IMR-90 (cell line): ENCODE results near the gene PAF1. TPM values are rescaled to one million over a fixed set of nuclear protein-coding genes. Genes with fewer than 3 reads are reported as not detected.

Experiments used
- ATAC-seq: fragments of 200-7000 bp; cut with Tn5 transposase; 2 replicates; pipeline ENCODE4 v1.9.1; 2020; ENCODE audit warnings: low read depth, mild to moderate bottlenecking, moderate library complexity
- BruUV-seq: library from RNA; stranded (reverse); fragments of 400-500 nt; replicated peaks from 2 replicates; lab custom pipeline; 2021; lab: Mats Ljungman, UMichigan
- CTCF ChIA-PET: fragments of 300-600 bp; formaldehyde crosslinking; extraction: SDS; loops from one replicate; lab custom pipeline; 2021; ENCODE audit warnings: antibody characterized with exemption; lab: Yijun Ruan, JAX
- POLR2A ChIA-PET: fragments of 300-600 bp; sonication (Branson Sonifier 250); formaldehyde crosslinking; loops from one replicate; lab custom pipeline; 2022; ENCODE audit warnings: antibody characterized with exemption; ENCODE audit not compliant: unreplicated experiment; lab: Charles Lee
- DNase-seq: peaks from one replicate; pipeline ENCODE4 v3.0.0; 2013
- H2AFZ ChIP-seq: replicated peaks from 2 replicates; pipeline ENCODE3; 2013; ENCODE audit warnings: low read length, mild to moderate bottlenecking; ENCODE audit not compliant: poor library complexity
- H2AK5ac ChIP-seq: 2 replicates; pipeline ENCODE4 v1.6.1; 2013; ENCODE audit warnings: low read depth, low read length, inconsistent platforms
- H2AK9ac ChIP-seq: replicated peaks from 2 replicates; pipeline ENCODE3; 2013; ENCODE audit warnings: mild to moderate bottlenecking, low read depth, low read length, moderate library complexity; ENCODE audit not compliant: poor library complexity
- H2BK120ac ChIP-seq: 2 replicates; pipeline ENCODE4 v1.6.1; 2013; ENCODE audit warnings: low read depth, low read length, inconsistent platforms
- H2BK15ac ChIP-seq: 3 replicates; pipeline ENCODE4 v1.6.1; 2013; ENCODE audit warnings: low read depth, low read length, inconsistent platforms
- H2BK20ac ChIP-seq: 2 replicates; pipeline ENCODE4 v1.6.1; 2013; ENCODE audit warnings: low read depth, mild to moderate bottlenecking, inconsistent platforms, low read length, moderate library complexity
- H2BK5ac ChIP-seq: 2 replicates; pipeline ENCODE4 v1.6.1; 2013; ENCODE audit warnings: mild to moderate bottlenecking, low read depth, low read length, inconsistent platforms; ENCODE audit not compliant: poor library complexity, severe bottlenecking
- H3K14ac ChIP-seq: replicated peaks from 2 replicates; pipeline ENCODE4 v1.6.1; 2013; ENCODE audit warnings: low read depth, low read length, inconsistent platforms
- H3K18ac ChIP-seq: 2 replicates; pipeline ENCODE4 v1.6.1; 2013; ENCODE audit warnings: low read depth, low read length, control low read depth
- H3K23ac ChIP-seq: 2 replicates; pipeline ENCODE4 v1.6.1; 2013; ENCODE audit warnings: low read depth, low read length, inconsistent platforms
- H3K27ac ChIP-seq: 2 replicates; pipeline ENCODE4 v1.5.1; 2013; ENCODE audit warnings: mild to moderate bottlenecking, control low read depth, low read length; ENCODE audit not compliant: insufficient read depth
- H3K27me3 ChIP-seq: 2 replicates; pipeline ENCODE4 v1.6.1; 2013; ENCODE audit warnings: low read length; ENCODE audit not compliant: control insufficient read depth, insufficient read depth
- H3K36me3 ChIP-seq: 2 replicates; pipeline ENCODE4 v1.6.1; 2013; ENCODE audit warnings: low read length, mixed read lengths; ENCODE audit not compliant: control insufficient read depth, insufficient read depth
- H3K4ac ChIP-seq: 2 replicates; pipeline ENCODE4 v1.6.1; 2013; ENCODE audit warnings: low read depth, low read length, inconsistent platforms
- H3K4me1 ChIP-seq: 2 replicates; pipeline ENCODE4 v1.6.1; 2013; ENCODE audit warnings: low read length, mixed read lengths; ENCODE audit not compliant: control insufficient read depth, insufficient read depth
- H3K4me2 ChIP-seq: 2 replicates; pipeline ENCODE4 v1.6.1; 2013; ENCODE audit warnings: low read depth, mild to moderate bottlenecking, control low read depth, low read length, moderate library complexity
- H3K4me3 ChIP-seq: 2 replicates; pipeline ENCODE4 v1.5.1; 2013; ENCODE audit warnings: low read depth, mild to moderate bottlenecking, control low read depth, low read length, moderate library complexity; ENCODE audit not compliant: insufficient read depth
- H3K56ac ChIP-seq: 2 replicates; pipeline ENCODE4 v1.6.1; 2013; ENCODE audit warnings: low read length, inconsistent platforms; ENCODE audit not compliant: insufficient read depth; ENCODE audit errors: extremely low read depth
- H3K79me1 ChIP-seq, 2 experiments: 2 replicates each; pipeline ENCODE4 v1.6.1; 2013; ENCODE audit warnings: low read length in 2 of 2, inconsistent platforms in 1 of 2, low read depth in 1 of 2
- H3K9ac ChIP-seq: 2 replicates; pipeline ENCODE4 v1.6.1; 2013; ENCODE audit warnings: low read depth, low read length, control low read depth
- H3K9me1 ChIP-seq: 2 replicates; pipeline ENCODE4 v1.6.1; 2013; ENCODE audit warnings: low read length, inconsistent platforms; ENCODE audit not compliant: insufficient read depth
- H3K9me3 ChIP-seq: 2 replicates; pipeline ENCODE4 v1.6.1; 2013; ENCODE audit warnings: low read length; ENCODE audit not compliant: control insufficient read depth, insufficient read depth
- H4K20me1 ChIP-seq: 2 replicates; pipeline ENCODE4 v1.6.1; 2013; ENCODE audit warnings: low read length, inconsistent platforms; ENCODE audit not compliant: insufficient read depth
- H4K5ac ChIP-seq: 2 replicates; pipeline ENCODE4 v1.6.1; 2013; ENCODE audit warnings: mild to moderate bottlenecking, low read depth, low read length, control low read depth
- H4K8ac ChIP-seq, 2 experiments: 2 replicates each; pipeline ENCODE4 v1.6.1; 2013; ENCODE audit warnings: low read depth in 2 of 2, low read length in 2 of 2, control low read depth in 1 of 2, inconsistent platforms in 1 of 2
- H4K91ac ChIP-seq: 2 replicates; pipeline ENCODE4 v1.6.1; 2013; ENCODE audit warnings: low read depth, low read length, inconsistent platforms; ENCODE audit not compliant: insufficient read depth
- CEBPB ChIP-seq: IDR thresholded peaks from 2 replicates; pipeline ENCODE4 v1.6.1; 2012; ENCODE audit warnings: low read depth, low read length, improper control_type of control experiment
- CHD1 ChIP-seq: IDR thresholded peaks from 2 replicates; pipeline ENCODE4 v1.6.1; 2012; ENCODE audit warnings: low read depth, low read length, improper control_type of control experiment
- FOS ChIP-seq: fragments of 150-350 bp; IDR thresholded peaks from 2 replicates; pipeline ENCODE4 v1.6.1; 2016; ENCODE audit warnings: low read depth, low read length
- MAZ ChIP-seq: IDR thresholded peaks from 2 replicates; pipeline ENCODE4 v1.6.1; 2012; ENCODE audit warnings: low read depth, mild to moderate bottlenecking, low read length, improper control_type of control experiment, moderate library complexity, borderline replicate concordance
- WGBS, 2 experiments: methylation state at CpG; one replicate each; pipeline versions ENCODE4 v1.1.5 to v1.1.7; 2013; ENCODE audit warnings: missing lambda C conversion rate in 2 of 2; ENCODE audit not compliant: insufficient read length in 1 of 2; ENCODE audit errors: extremely low coverage in 2 of 2; 5-methylcytosine and 5-hydroxymethylcytosine counted together
- dilution Hi-C: fragments of 300-500 bp; cut with HindIII; formaldehyde crosslinking; loops from one replicate; pipeline ENCODE4 v1.14.3; 2018; ENCODE audit warnings: low sequenced_read_pairs; ENCODE audit not compliant: unreplicated experiment
- in situ Hi-C: fragments of 300-500 bp; cut with MboI; formaldehyde crosslinking; loops from 3 replicates; pipeline ENCODE4 v1.14.3; 2019; ENCODE audit warnings: low sequenced_read_pairs, inconsistent platforms, mixed read lengths
- intact Hi-C: fragments of 100-400 bp; cut with micrococcal nuclease; formaldehyde crosslinking; loops from 2 replicates; pipeline ENCODE4 v1.10.0; 2022
- polyA plus RNA-seq, 3 experiments: library from polyadenylated mRNA; depleted of rRNA; stranded (reverse); fragments of >200 nt; gene quantifications; 2 replicates each; pipeline ENCODE4 v1.2.3, GENCODE V29; 2012; ENCODE audit warnings: low replicate concordance in 1 of 3
- total RNA-seq: library from RNA; depleted of rRNA; stranded (reverse); fragments of >200 nt; gene quantifications from 2 replicates; pipeline ENCODE4 v1.2.3, GENCODE V29; 2012

The PAF1 gene
- total and polyA plus RNA-seq, 2 of the 4 experiments (the other 2 are of a cell fraction), result 45.7 to 54.3 TPM

GRCh38 chr19:39398297-39398864, 7.5 kb upstream of the PAF1 start:
- Histone ChIP-seq H3K27ac (peak overlapping the region; percentile 44), H3K14ac (peak overlapping the region; percentile 89; the same call in 1 of the 2 replicates), H3K4me3 (no peak overlapping the region), H3K23ac (peak overlapping the region; percentile 20; the same call in 1 of the 2 replicates), H3K4me2 (no peak overlapping the region), H3K9me1 (peaks cover 11% of the 10 kb centered on the region), H2BK120ac (peak overlapping the region; percentile 84), H2AK5ac (peak overlapping the region; percentile 96), H2BK20ac (peak overlapping the region; percentile 70), H4K91ac (peak overlapping the region; percentile 85), H2AK9ac (peak overlapping the region; percentile 84), H2AFZ (peak overlapping the region; percentile 78), H4K8ac (peak overlapping the region in 1 of 2 experiments; percentile 85; a peak in 2 of 4 replicates), H3K79me1 (peaks cover 7 to 51% of the 10 kb centered on the region in 2 experiments; a peak in 3 of 4 replicates), H2BK15ac (peak overlapping the region; percentile 92; the same call in 2 of the 3 replicates), H4K20me1 (peaks cover 17% of the 10 kb centered on the region), H3K27me3 (no peaks in the 10 kb centered on the region), H3K18ac (no peak overlapping the region), H3K9me3 (no peaks in the 10 kb centered on the region), H2BK5ac (peak overlapping the region; percentile 84), H3K56ac (no peak overlapping the region), H4K5ac (no peak overlapping the region), H3K4ac (peak overlapping the region; percentile 95), H3K36me3 (peaks cover 17% of the 10 kb centered on the region), H3K4me1 (peaks cover 24% of the 10 kb centered on the region), H3K9ac (no peak overlapping the region)
- peak; percentile 79 for TF ChIP-seq CEBPB
- no peak for TF ChIP-seq CHD1
- peak; percentile 27; the same call in 1 of the 2 replicates for TF ChIP-seq FOS
- peak; percentile 20; the same call in 1 of the 2 replicates for TF ChIP-seq MAZ
- ChIA-PET CTCF (interaction anchor here (0.8 to 2.1 kb wide), 8 partner anchors 10 to 47 kb away, joined by 3 to 28 read pairs (median 3); partner anchors contain the start of genes PLEKHG2 and SUPT5H), POLR2A (interaction anchor here (1.2 to 1.9 kb wide), 2 partner anchors 8 to 13 kb away, joined by 3 to 5 read pairs; partner anchors contain the start of gene ZFP36)
- intact Hi-C loops (no loop called here), in situ Hi-C loops (no loop called here), dilution Hi-C loops (no loop called here)
- BruUV-seq, result no TSS peak
- DNase-seq (peak; percentile 84), ATAC-seq (peak; percentile 13)
- WGBS, 2 experiments, result 79% methylated on average over 5 of the region's 11 CpGs; no CpG with 5 or more reads in 1 of the 2 experiments
